MM.1S (cell line): ENCODE data around the gene RNASE7.

Experiments used
- DNase-seq: peaks from one replicate; pipeline ENCODE4 v3.0.0-alpha.2; 2015
- H2AFZ ChIP-seq: fragments of 300-600 bp; sonication (generic); 2 replicates; pipeline ENCODE4 v1.6.0; 2016; ENCODE audit warnings: antibody characterized with exemption, low read length
- H3F3A ChIP-seq: fragments of 300-600 bp; sonication (generic); 2 replicates; pipeline ENCODE4 v1.6.1; 2016; ENCODE audit warnings: mild to moderate bottlenecking, antibody characterized with exemption, low read length, moderate library complexity, mixed read lengths; ENCODE audit not compliant: insufficient read depth
- H3K27ac ChIP-seq: fragments of 300-600 bp; sonication (generic); 2 replicates; pipeline ENCODE4 v1.5.1; 2016; ENCODE audit warnings: mild to moderate bottlenecking, low read length
- H3K27me3 ChIP-seq: fragments of 300-600 bp; sonication (generic); replicated peaks from 2 replicates; pipeline ENCODE4 v1.6.0; 2016; ENCODE audit warnings: low read length; ENCODE audit not compliant: insufficient read depth
- H3K36me3 ChIP-seq: fragments of 300-600 bp; sonication (generic); replicated peaks from 2 replicates; pipeline ENCODE4 v1.6.1; 2016; ENCODE audit warnings: mild to moderate bottlenecking, low read length, mixed read lengths; ENCODE audit not compliant: insufficient read depth
- H3K4me1 ChIP-seq: fragments of 300-600 bp; sonication (generic); 2 replicates; pipeline ENCODE4 v1.6.1; 2016; ENCODE audit warnings: low read length, mixed read lengths
- H3K4me2 ChIP-seq: fragments of 300-600 bp; sonication (generic); 2 replicates; pipeline ENCODE4 v1.6.0; 2016; ENCODE audit warnings: low read depth, low read length
- H3K4me3 ChIP-seq: fragments of 300-600 bp; sonication (generic); 2 replicates; pipeline ENCODE4 v1.5.1; 2016; ENCODE audit warnings: low read length, mixed read lengths
- H3K79me2 ChIP-seq: fragments of 300-600 bp; sonication (generic); 2 replicates; pipeline ENCODE4 v1.6.1; 2016; ENCODE audit warnings: mixed run types, low read length, mixed read lengths
- H3K9ac ChIP-seq: fragments of 300-600 bp; sonication (generic); 2 replicates; pipeline ENCODE4 v1.6.1; 2016; ENCODE audit warnings: low read length, mixed read lengths
- H3K9me2 ChIP-seq: fragments of 300-600 bp; sonication (generic); replicated peaks from 2 replicates; pipeline ENCODE4 v1.6.1; 2016; ENCODE audit warnings: mild to moderate bottlenecking, low read length, mixed read lengths; ENCODE audit not compliant: insufficient read depth
- H3K9me3 ChIP-seq: fragments of 300-600 bp; sonication (generic); replicated peaks from 2 replicates; pipeline ENCODE4 v1.6.1; 2016; ENCODE audit warnings: mild to moderate bottlenecking, low read length, mixed read lengths; ENCODE audit not compliant: insufficient read depth
- H4K20me1 ChIP-seq: fragments of 300-600 bp; sonication (generic); 2 replicates; pipeline ENCODE4 v1.6.1; 2016; ENCODE audit warnings: mild to moderate bottlenecking, low read length, moderate library complexity, mixed read lengths; ENCODE audit not compliant: insufficient read depth
- EZH2 ChIP-seq: fragments of 300-600 bp; sonication (generic); optimal IDR thresholded peaks from 2 replicates; pipeline ENCODE3; 2017; ENCODE audit warnings: low read depth, mild to moderate bottlenecking, antibody characterized with exemption, low read length, mixed read lengths
- EZH2phosphoT487 ChIP-seq: fragments of 300-600 bp; sonication (generic); IDR thresholded peaks from 2 replicates; pipeline ENCODE4 v1.6.1; 2018; ENCODE audit warnings: antibody characterized with exemption, low read length
- TF ChIP-seq, protein P1 (sequence below): fragments of 300-600 bp; sonication (generic); IDR thresholded peaks from 2 replicates; pipeline ENCODE4 v1.5.1; 2016; ENCODE audit warnings: antibody characterized with exemption, low read length, mixed read lengths

Gene RNASE7

GRCh38 chr14:21026988-21027315, 15.2 kb upstream of the RNASE7 start:
- no peak overlapping the region for H3K4me2 ChIP-seq
- no peaks in the 10 kb centered on the region for H3K4me1 ChIP-seq
- no peak overlapping the region for H2AFZ ChIP-seq
- no peaks in the 10 kb centered on the region for H3K9me3 ChIP-seq
- no peaks in the 10 kb centered on the region for H3K9me2 ChIP-seq
- H3K27ac ChIP-seq, result no peak overlapping the region
- H4K20me1 ChIP-seq, result no peaks in the 10 kb centered on the region
- no peaks in the 10 kb centered on the region for H3K36me3 ChIP-seq
- H3K9ac ChIP-seq, result no peak overlapping the region
- no peak overlapping the region for H3K4me3 ChIP-seq
- no peaks in the 10 kb centered on the region for H3K27me3 ChIP-seq
- no peaks in the 10 kb centered on the region for H3F3A ChIP-seq
- no peak for DNase-seq
- H3K79me2 ChIP-seq, result no peaks in the 10 kb centered on the region
- TF ChIP-seq EZH2 (no peak), EZH2phosphoT487 (no peak)
- TF ChIP-seq, protein P1, sequence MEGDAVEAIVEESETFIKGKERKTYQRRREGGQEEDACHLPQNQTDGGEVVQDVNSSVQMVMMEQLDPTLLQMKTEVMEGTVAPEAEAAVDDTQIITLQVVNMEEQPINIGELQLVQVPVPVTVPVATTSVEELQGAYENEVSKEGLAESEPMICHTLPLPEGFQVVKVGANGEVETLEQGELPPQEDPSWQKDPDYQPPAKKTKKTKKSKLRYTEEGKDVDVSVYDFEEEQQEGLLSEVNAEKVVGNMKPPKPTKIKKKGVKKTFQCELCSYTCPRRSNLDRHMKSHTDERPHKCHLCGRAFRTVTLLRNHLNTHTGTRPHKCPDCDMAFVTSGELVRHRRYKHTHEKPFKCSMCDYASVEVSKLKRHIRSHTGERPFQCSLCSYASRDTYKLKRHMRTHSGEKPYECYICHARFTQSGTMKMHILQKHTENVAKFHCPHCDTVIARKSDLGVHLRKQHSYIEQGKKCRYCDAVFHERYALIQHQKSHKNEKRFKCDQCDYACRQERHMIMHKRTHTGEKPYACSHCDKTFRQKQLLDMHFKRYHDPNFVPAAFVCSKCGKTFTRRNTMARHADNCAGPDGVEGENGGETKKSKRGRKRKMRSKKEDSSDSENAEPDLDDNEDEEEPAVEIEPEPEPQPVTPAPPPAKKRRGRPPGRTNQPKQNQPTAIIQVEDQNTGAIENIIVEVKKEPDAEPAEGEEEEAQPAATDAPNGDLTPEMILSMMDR, result no peak

DNA sequence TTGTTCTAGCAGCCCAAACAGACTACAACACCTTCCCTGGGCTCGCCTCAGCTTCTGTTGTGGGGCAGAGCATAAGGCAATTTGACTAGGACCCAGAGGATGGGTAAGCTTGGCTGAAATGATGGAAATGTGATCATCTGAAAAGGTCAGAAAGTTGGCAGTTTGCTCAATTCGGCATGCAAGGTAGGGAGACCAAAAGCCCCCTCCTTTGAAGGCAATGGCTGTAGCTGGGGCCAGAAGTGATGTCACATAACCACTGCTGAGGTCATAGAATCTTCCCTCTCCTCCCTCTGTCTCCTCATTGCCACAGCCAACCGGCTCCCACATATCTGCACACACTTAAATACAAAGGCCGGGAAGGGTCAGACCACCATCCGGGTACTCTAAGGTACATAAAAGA, 12.2 kb upstream of the RNASE7 start, which contains the start of gene TPPP2:
Gene TPPP2 (plus strand): TSS at position 301 of the 400 bp plus-strand sequence. CDS start 365 bp downstream, outside the sequence.
- H3K4me3 ChIP-seq, result no peak within 1 kb of the TSS
- H3K4me1 ChIP-seq, result no peaks in the 10 kb centered on the region
- H3K36me3 ChIP-seq, result no peaks in the 10 kb centered on the region
- H3K27me3 ChIP-seq, result no peaks in the 10 kb centered on the region
- TF ChIP-seq, protein P1, result no peak
- no peak for TF ChIP-seq EZH2
- no peak for TF ChIP-seq EZH2phosphoT487
- no peak within 1 kb of the TSS for H3K4me2 ChIP-seq
- no peaks in the 10 kb centered on the region for H3F3A ChIP-seq
- no peak within 1 kb of the TSS for H2AFZ ChIP-seq
- no peak within 1 kb of the TSS for H3K27ac ChIP-seq
- H4K20me1 ChIP-seq, result no peaks in the 10 kb centered on the region
- DNase-seq, result no peak
- no peaks in the 10 kb centered on the region for H3K9me3 ChIP-seq
- H3K9ac ChIP-seq, result no peak within 1 kb of the TSS
- no peaks in the 10 kb centered on the region for H3K79me2 ChIP-seq
- H3K9me2 ChIP-seq, result no peaks in the 10 kb centered on the region

GRCh38 chr14:21030531-21030930, 11.6 kb upstream of the RNASE7 start:
- H4K20me1 ChIP-seq, result no peaks in the 10 kb centered on the region
- no peak for DNase-seq
- no peaks in the 10 kb centered on the region for H3K4me1 ChIP-seq
- no peaks in the 10 kb centered on the region for H3K36me3 ChIP-seq
- H2AFZ ChIP-seq, result no peak overlapping the region
- no peak overlapping the region for H3K4me3 ChIP-seq
- H3K4me2 ChIP-seq, result no peak overlapping the region
- H3K27ac ChIP-seq, result no peak overlapping the region
- no peaks in the 10 kb centered on the region for H3K9me2 ChIP-seq
- H3K9me3 ChIP-seq, result no peaks in the 10 kb centered on the region
- no peaks in the 10 kb centered on the region for H3K27me3 ChIP-seq
- no peak overlapping the region for H3K9ac ChIP-seq
- TF ChIP-seq EZH2phosphoT487, result no peak
- TF ChIP-seq, protein P1, result no peak
- no peak for TF ChIP-seq EZH2
- H3K79me2 ChIP-seq, result no peaks in the 10 kb centered on the region
- no peaks in the 10 kb centered on the region for H3F3A ChIP-seq
